ENCODE results near the gene MAMDC4.
"Not testable (repeated sequence)": the region's sequence is repeated elsewhere in the genome, so short reads cannot be mapped to it uniquely, and the experiment has no call there.

Gene MAMDC4

GRCh38 chr9:136825295-136826187 lies 26.6 kb upstream of the MAMDC4 start:
- DNase-seq, result no peak

- DNase-seq, result no peak
These were observed 26.0 kb upstream of the MAMDC4 start for GRCh38 chr9:136826188-136826541.

GRCh38 chr9:136826703-136827582 lies 25.2 kb upstream of the MAMDC4 start:
- no peak for DNase-seq

GRCh38 chr9:136827794-136828473 lies 24.2 kb upstream of the MAMDC4 start:
- no peak for DNase-seq

GRCh38 chr9:136828474-136829140 lies 23.5 kb upstream of the MAMDC4 start:
- no peak for DNase-seq

GRCh38 chr9:136829412-136829811 lies 22.7 kb upstream of the MAMDC4 start:
- no peak for DNase-seq

GRCh38 chr9:136829981-136830885 lies 21.9 kb upstream of the MAMDC4 start:
- DNase-seq, result no peak

- no peak for DNase-seq
These were observed 21.0 kb upstream of the MAMDC4 start for GRCh38 chr9:136831002-136831719.

- DNase-seq, result no peak
These were observed 20.4 kb upstream of the MAMDC4 start for GRCh38 chr9:136831720-136832104.

GRCh38 chr9:136832581-136832980 lies 19.6 kb upstream of the MAMDC4 start:
- DNase-seq, result no peak

- not testable (repeated sequence) for DNase-seq
These were observed 18.6 kb upstream of the MAMDC4 start for GRCh38 chr9:136833381-136834048.

- DNase-seq, result no peak
These were observed 16.8 kb upstream of the MAMDC4 start for GRCh38 chr9:136835162-136835931.

GRCh38 chr9:136835932-136836904 lies 15.9 kb upstream of the MAMDC4 start:
- no peak for DNase-seq

- DNase-seq, result no peak
These were observed 14.8 kb upstream of the MAMDC4 start for GRCh38 chr9:136837146-136837855.

- not testable (repeated sequence) for DNase-seq
These were observed 14.3 kb upstream of the MAMDC4 start for GRCh38 chr9:136837856-136838277.

- no peak for DNase-seq
These were observed 13.6 kb upstream of the MAMDC4 start for GRCh38 chr9:136838314-136839228.

Data from activated effector memory CD4-positive, alpha-beta T cell treated with anti-CD3 and anti-CD28 coated beads, Interleukin-2, amount 50 U/mL, for 16 hours (primary cell).